HG03378 (cell line): ENCODE measurements around the gene GH1.
"Not testable (repeated sequence)": the region's sequence is repeated elsewhere in the genome, so short reads cannot be mapped to it uniquely, and the experiment has no call there.

Experiments
- ATAC-seq: cut with Tn5 transposase; IDR thresholded peaks from one replicate; pipeline ENCODE4 v1.9.1; 2021; ENCODE audit warnings: mild to moderate bottlenecking, moderate library complexity; ENCODE audit not compliant: unreplicated experiment

Gene GH1

DNA sequence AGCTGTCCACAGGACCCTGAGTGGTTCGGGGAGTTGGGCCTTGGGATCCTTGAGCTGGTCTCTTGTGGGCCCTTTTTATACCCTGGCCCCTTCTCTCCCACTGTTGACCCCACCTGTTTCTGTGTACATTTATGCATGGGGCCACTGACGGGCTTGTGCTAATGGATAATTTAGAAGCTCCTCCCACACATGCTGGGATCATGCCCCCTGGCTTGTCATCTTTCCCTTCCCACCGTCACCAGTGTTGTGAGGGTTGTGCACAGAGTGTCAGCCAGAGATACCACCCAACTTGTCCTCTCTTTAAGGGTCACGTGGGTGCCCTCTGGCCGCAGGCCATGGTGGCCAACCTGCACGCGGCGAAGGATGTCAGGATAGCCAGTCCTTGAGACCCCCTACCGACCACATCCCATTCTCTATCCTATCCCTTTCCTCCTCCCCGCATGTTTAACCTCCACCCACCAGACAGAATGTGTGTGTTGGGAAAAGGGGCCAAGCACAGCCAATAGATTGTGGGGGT, at the start of gene GH1:
TSS of gene GH1 (minus strand) at position 51 of the 517 bp plus-strand sequence. CDS start 63 bp downstream, outside the sequence.
- ATAC-seq: not testable (repeated sequence)

DNA sequence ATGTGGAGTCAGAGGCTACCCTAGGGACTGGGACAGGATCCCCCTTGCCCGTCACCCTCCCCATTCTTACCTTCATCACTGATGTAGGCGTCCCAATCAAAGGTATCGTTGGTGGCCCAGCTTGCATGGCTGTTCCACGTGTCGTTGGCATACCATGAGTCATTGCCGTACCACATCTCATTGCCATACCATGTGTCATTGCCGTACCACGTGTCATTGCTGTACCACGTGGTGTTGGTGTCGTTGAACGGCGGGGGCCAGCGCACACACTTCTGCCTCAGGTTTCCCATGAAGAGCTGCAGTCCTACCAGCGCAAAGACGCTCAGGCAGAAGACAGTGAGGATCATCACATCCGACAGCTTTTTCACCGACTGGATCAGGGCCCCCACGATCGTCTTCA, 49.3 kb upstream of the GH1 start:
- no peak for ATAC-seq

DNA sequence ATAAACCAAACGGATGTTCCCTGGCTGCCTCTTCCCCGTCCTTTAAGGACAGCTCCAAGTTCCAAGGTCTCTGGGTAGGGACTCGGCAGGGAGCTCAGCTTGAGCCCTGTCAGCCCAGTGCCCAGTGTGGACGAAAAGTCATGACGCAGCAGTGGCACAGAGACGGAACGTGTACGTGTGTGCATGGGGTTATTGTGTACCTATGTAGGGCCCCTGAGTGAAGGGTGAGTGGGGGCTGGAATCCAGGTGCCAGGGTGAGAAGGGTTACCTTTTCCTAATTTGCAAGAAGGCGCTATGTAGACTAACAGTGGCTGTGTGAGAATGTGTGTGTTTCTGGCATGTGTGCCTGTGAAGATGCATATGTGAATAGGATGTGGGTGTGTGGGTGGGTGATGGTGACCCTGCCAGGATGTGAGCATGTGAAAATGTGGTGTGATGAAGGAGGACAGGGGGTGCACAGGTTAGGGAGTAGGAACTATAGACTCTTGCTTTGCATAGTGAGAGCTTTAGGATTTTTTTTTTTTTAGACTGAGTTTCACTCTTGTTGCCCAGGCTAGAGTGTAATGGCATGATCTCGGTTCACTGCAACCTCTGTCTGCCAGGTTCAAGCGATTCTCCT, 48.1 kb upstream of the GH1 start:
- no peak for ATAC-seq

- no peak for ATAC-seq
Observed at GRCh38 chr17:63963123-63963522, 44.5 kb upstream of the GH1 start.

DNA sequence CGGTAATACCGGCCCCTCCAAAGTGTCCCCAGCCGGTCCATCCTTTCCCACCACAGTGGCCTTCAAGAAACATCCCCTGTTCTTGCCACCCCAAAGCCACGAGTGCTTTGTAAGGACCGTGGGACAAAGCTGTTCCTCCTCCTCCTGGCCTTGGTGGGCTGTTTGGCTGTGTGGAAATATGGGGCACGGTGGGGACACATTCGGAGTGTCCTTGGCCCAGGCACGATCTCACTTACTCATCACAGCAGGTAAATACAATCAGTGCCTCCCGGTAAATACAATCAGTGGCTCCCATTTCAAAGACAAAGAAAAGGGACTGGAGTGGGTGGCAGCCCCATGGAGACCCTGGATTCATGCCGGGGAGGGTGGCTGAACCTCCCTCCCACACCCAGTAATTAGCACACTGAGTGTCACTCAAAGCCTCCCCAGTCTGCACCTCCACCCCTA, 43.7 kb upstream of the GH1 start:
- ATAC-seq: no peak

DNA sequence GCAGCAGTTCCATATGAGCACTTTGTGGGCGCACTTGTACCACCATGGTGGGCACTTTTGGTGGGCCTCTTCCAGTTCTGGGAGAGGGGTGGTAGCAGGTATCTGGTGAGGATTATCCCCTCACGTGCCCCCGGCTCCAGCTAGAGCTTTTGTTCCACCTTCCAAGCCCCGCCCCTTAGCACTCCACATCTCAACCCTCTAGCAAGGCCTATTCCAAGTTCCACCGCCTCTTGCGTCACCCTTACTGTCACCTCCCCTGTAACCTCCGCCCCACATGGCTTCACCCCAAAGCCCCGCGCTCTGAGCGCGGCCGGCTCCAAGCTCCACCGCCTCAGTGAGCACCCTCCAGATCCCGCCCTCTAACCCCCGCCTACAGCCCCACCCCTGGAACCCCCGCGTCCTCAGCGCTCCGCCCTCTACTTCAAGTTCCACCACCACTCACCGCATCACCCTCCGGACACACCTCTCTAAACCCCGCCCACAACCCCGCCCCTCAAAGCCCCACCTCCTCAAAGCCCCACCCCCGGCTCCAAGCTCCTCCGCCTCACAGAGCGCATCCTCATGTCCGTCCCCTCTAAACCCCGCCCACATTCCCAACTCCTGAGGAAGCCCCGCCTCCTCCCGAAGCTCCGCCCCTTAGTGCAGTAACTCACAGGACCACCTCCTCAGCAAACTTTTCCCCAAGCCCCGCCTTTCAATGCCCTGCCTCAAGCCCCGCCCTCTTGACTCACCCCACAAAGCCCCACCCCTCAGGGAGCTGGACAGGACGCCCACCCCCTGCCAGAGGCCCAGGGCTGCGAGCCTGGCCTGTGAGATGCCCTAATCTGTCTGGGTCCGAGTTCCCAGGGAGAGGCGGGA, 42.9 kb upstream of the GH1 start:
- no peak for ATAC-seq

DNA sequence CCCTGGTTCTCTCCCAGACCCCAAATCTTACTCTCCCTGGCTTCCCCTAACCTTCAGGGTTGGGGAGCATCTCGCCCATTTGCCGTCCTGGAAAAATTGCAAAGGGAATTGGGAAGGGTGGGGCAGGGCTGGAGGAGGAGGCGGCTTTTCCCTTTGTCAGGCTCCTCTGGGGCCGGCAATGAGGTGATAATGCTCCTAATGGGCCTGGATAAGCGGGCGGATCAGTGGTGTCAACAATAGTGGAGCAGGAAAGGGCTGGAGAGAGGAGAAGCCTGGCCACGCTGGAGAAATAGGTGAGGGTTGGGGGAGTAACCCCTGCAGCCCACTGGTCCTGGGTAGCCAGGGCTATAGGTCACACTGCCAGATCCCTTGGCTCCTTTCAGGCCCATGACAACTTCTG, 41.8 kb upstream of the GH1 start:
- no peak for ATAC-seq

DNA sequence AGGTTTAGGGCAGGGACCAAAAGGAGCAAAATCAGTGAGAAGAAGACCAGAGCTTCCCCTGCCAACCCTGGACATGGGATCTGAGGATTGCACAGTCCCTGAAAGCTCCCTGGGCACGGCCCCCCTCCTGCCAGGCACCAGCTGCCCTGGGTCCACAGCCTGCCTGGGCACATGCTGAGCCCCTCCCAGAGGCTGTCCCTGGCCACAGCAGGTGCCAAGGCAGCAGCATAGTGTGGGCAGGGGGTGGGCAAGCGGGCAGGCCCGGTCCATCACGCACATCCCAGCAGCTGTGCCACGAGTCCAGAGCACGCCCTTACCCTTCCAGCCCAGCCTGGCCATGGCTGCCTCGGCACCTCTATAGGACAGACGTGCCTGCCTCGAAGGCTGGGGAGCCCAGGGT, 41.4 kb upstream of the GH1 start:
- ATAC-seq: no peak

DNA sequence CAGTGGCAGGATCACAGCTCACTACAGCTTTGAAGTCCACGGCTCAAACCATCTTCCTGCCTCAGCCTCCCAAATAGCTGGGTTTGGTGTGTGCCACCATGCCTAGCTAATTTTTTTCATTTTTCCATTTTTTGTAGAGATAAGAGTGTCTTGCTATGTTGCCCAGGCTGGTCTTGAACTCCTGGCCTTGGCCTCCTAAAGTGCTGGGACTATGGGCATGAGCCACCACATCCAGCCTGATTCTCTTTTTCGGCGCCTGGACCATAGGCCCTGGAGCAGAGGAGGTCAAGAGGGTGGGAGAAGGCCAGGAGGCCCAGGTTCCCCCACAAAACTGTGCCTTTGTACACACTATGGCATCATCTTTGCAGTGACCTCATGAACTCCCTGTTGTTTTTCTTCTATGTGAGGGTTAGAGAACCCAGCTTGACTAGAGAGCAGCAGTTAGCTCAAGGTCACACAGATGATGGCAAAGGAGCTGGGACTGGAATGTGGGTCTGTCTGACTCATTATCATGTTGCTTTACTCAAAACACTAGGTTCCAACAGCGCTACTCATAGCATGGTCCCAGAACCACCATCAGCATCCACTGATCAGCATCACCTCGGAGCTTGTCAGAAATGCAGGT, 37.8 kb upstream of the GH1 start:
- no peak for ATAC-seq

DNA sequence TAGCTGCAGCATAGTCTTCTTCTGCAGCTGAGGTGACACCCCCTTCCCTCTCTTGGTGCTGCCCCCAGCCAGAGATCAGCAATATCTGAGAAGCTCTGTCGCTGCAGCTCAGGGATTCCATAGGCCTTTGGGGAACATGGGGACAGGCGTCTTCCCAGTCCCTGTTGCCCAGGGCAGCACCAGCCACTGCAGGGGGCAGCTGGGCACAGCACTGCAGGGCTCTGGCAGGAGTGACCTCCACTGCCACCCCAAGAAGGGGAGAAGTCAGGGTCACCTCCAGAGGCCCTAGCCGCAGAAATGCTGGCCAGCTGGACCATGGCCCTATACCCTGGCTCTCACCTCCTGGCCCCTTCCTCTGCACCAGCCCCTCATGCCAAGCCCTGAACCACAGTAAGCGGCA, 37.2 kb upstream of the GH1 start:
- no peak for ATAC-seq

GRCh38 chr17:63955232-63955631, 36.6 kb upstream of the GH1 start:
- ATAC-seq: no peak

GRCh38 chr17:63954402-63955063, 35.9 kb upstream of the GH1 start:
- no peak for ATAC-seq

DNA sequence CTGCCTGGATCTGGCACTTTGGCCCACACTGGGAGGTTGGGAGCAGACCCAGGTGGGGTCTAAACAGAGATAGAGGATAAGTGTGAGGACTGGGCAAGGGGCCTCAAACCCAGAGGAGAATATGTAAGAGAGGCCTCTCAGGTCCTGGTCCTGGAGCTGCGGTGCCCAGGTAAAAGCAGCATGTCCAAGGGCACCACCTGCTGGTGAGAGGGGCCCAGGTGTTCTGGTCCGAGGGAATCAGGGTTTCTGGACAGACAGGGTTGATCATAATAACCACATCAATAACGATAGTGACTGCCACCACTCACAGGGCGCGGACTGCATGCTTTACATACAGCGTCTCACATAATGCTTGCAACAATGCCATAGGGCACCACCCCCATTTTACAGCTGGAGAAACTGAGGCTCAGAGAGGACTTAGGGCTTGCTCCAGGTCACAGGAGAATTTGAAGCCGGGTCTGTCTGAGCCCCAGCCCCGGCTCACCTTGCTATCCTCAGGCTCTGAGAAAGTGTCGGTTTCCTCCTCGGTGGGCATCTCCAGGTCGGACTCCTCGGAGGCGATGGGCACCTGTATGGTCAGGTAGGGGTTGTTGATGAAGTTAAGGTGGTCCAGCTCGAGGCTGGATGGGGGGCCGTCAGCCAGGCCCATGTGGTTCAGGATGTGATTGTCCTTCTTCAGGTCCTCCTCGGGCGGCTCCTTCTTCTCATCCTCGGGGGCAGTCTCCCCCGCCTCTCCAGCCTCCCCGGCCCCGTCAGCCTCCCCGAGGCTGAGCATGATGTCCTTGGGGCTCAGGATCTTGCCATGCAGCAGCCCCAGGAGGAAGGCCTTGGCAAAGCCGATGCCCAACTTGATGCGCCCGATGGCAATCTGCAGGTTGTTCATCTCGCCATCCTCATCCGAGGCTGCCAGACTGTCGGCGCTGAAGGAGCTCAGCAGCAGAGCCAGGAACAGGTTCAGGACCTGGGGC, 32.6 kb upstream of the GH1 start:
- ATAC-seq: no peak

GRCh38 chr17:63949576-63950250, 31.1 kb upstream of the GH1 start:
- ATAC-seq: no peak

GRCh38 chr17:63948521-63948920, 29.9 kb upstream of the GH1 start:
- ATAC-seq: no peak

- ATAC-seq: no peak
Observed at GRCh38 chr17:63947711-63948330, 29.2 kb upstream of the GH1 start.

- ATAC-seq: peak; percentile 47
Observed at GRCh38 chr17:63946440-63947363, 28.1 kb upstream of the GH1 start.
